ENCODE measurements around the gene C6. TPM values are rescaled to one million over a fixed set of nuclear protein-coding genes. Genes with fewer than 3 reads are reported as not detected.

C6 gene
- total and polyA plus RNA-seq, 2 of the 8 experiments (the other 6 are each of a cell fraction or from before 2014, with no cell fraction given): not detected

GRCh38 chr5:41199660-41200059, 13.7 kb downstream of the C6 start:
- 57% methylated on average over 3 of the region's 3 CpGs; no CpG with 5 or more reads in 1 of the 2 experiments for WGBS, 2 experiments (ENCODE audit: extremely low coverage in 1 of 2, insufficient coverage in 1 of 2, insufficient read length in 1 of 2, insufficient replicate concordance in 2 of 2, low coverage in 1 of 2, low lambda C conversion rate in 2 of 2, missing lambda C conversion rate in 1 of 2)
- H3K9me3 ChIP-seq (ENCODE audit: insufficient read depth in 2 of 2, low read depth in 1 of 2, low read length in 1 of 2): 0 out of 4 replicates have a peak, but pooled peaks cover 0 to 3% of the 10 kb centered on the region in 2 experiments

More at GRCh38 chr5:41199660-41200059, 13.7 kb downstream of the C6 start:
- CTCF ChIA-PET (ENCODE audit: partially characterized antibody): interaction anchor here (1.0 kb wide), 1 partner anchor 46 kb away, joined by 3 read pairs; no protein-coding TSS in a partner anchor
- no peak overlapping the region for H3K4ac ChIP-seq (replicated peaks; ENCODE audit: insufficient read length, low read depth, low read length)
- no peaks in the 10 kb centered on the region for H3K79me2 ChIP-seq (ENCODE audit: control insufficient read depth in 1 of 2, insufficient read depth in 2 of 2, low read length in 2 of 2)
- no peaks in the 10 kb centered on the region; a peak in 1 of 8 replicates for H3K36me3 ChIP-seq (ENCODE audit: control insufficient read depth in 2 of 4, insufficient read depth in 4 of 4, low read length in 3 of 4)
- H3K14ac ChIP-seq (ENCODE audit: insufficient read length): no peak overlapping the region
- H4K91ac ChIP-seq (replicated peaks; ENCODE audit: insufficient read length, low read length): no peak overlapping the region
- FAIRE-seq: no peak
- no peak overlapping the region for H2BK5ac ChIP-seq (ENCODE audit: low read depth, low read length)
- H2BK12ac ChIP-seq (ENCODE audit: low read depth, low read length): no peak overlapping the region
- no peaks in the 10 kb centered on the region for H3K23me2 ChIP-seq (ENCODE audit: low read depth, low read length)
- H2BK120ac ChIP-seq (replicated peaks; ENCODE audit: low read depth, low read length): no peak overlapping the region
- H3K79me1 ChIP-seq (ENCODE audit: low read depth, low read length): no peaks in the 10 kb centered on the region
- no peak overlapping the region for H4K5ac ChIP-seq (ENCODE audit: insufficient read length, low read depth, low read length)
- H3K27ac ChIP-seq (ENCODE audit: low read depth, low read length): no peak overlapping the region
- H3K4me2 ChIP-seq (ENCODE audit: insufficient read depth in 1 of 2, low read depth in 2 of 2, low read length in 2 of 2): no peak overlapping the region
- H2BK20ac ChIP-seq (ENCODE audit: low read length): no peak overlapping the region
- H2AFZ ChIP-seq (ENCODE audit: low read length): no peak overlapping the region
- H3K56ac ChIP-seq (replicated peaks; ENCODE audit: insufficient read length, low read depth, low read length): no peak overlapping the region
- DNase-seq (ENCODE audit: low read depth in 1 of 2, low spot score in 2 of 2): no peak
- no peak overlapping the region for H2AK5ac ChIP-seq (ENCODE audit: low read depth, low read length)
- TF ChIP-seq KDM1A (IDR thresholded peaks at IDR 0.05; ENCODE audit: borderline replicate concordance, low read length) (no peak), RBBP5 (IDR thresholded peaks at IDR 0.05; ENCODE audit: borderline replicate concordance, low read depth, low read length) (no peak), CTCF (IDR thresholded peaks at IDR 0.05; ENCODE audit: control extremely low read depth in 1 of 3, insufficient read depth in 1 of 3, low read depth in 1 of 3, low read length in 3 of 3) (no peak), FOSL1 (IDR thresholded peaks at IDR 0.05; ENCODE audit: insufficient read depth, low read depth, low read length) (no peak), CHD2 (IDR thresholded peaks at IDR 0.05; ENCODE audit: low read length) (no peak)
- H3K4me3 ChIP-seq (ENCODE audit: extremely low read depth in 1 of 4, insufficient read depth in 2 of 4, low read depth in 3 of 4, low read length in 4 of 4): no peak overlapping the region
- POLR2A ChIA-PET (ENCODE audit: partially characterized antibody): no interaction called here
- H3K18ac ChIP-seq (ENCODE audit: extremely low read depth, low read length): no peak overlapping the region
- H2BK15ac ChIP-seq (ENCODE audit: low read length): no peak overlapping the region
- H4K20me1 ChIP-seq (replicated peaks in 1 of 2; ENCODE audit: control insufficient read depth in 1 of 2, insufficient read depth in 2 of 2, low read length in 2 of 2): no peaks in the 10 kb centered on the region
- H3K23ac ChIP-seq (ENCODE audit: insufficient read length): no peak overlapping the region
- H4K8ac ChIP-seq (ENCODE audit: extremely low read depth, insufficient read depth, low read length): no peak overlapping the region
- H3K27me3 ChIP-seq (replicated peaks in 1 of 4; ENCODE audit: control insufficient read depth in 3 of 4, extremely low read depth in 1 of 4, insufficient read depth in 3 of 4, low read length in 3 of 4): no peaks in the 10 kb centered on the region
- H3K4me1 ChIP-seq (replicated peaks in 1 of 4; ENCODE audit: control insufficient read depth in 3 of 4, insufficient read depth in 4 of 4, low read length in 3 of 4): no peaks in the 10 kb centered on the region
- H3K9ac ChIP-seq (replicated peaks in 1 of 4; ENCODE audit: extremely low read depth in 1 of 4, low read depth in 3 of 4, low read length in 3 of 4): no peak overlapping the region

All from H1 (cell line).